Muscle of back (tissue), 11 donors: ENCODE measurements around the gene CORO7. TPM values are rescaled to one million over a fixed set of nuclear protein-coding genes. Genes with fewer than 3 reads are reported as not detected.

ENCODE experiments used
- DNase-seq, 3 donors: peaks; one replicate each; pipeline versions ENCODE4 v3.0.0 to v3.0.0-alpha.2; 2013
- polyA plus RNA-seq, 10 donors: library from polyadenylated mRNA; unstranded; fragments of 120-200 nt; gene quantifications; one replicate each; pipeline ENCODE4 v1.2.1, GENCODE V29; 2013; ENCODE audit not compliant: insufficient read length in 10 of 10

CORO7 gene
- polyA plus RNA-seq, 10 donors = 16.0 to 30.4 (median 22.4) TPM

- peak in 1 of 3 donors; percentile 83 for DNase-seq
Observed at GRCh38 chr16:4323845-4324488, 92.4 kb downstream of the CORO7 start.

DNA sequence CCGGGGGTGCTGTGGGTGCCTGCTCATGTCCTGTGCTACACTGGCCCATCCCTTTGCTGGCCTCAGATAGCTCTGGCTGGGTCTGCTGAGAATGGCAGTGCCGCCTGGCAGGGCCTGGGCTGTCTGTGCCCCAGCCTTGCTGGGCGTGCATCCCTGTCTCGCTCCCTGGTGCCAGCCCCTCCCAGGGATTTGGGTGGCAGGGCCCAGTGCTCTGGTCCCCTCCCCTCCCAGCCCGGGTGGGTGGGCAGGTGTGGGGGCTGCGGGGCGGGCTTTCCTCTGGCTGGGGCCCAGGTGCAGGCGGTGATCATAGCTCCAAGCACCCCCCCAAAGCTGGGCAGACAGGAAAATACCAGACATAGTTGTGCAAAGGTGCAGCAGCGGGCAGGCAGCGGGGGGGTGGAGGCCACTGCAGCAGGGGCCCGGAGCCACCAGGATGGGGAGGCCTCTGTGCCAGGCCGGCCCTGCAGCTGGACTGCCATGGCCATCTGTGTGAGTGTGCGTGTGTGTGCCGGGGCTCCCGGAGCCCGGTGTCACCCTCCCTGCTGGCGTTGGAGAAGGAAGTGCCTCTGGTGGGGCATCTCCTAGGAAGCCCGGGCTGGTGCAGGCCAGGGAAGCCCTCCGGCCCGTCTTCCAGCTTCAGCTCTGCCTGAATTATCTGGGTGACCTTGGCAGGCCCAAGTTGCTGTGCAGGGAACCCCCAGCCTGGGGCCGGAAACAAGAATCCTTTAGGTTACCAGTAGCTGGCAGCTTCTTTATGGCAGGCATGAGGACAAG, 93.1 kb downstream of the CORO7 start:
- DNase-seq = peak in 1 of 3 donors; percentile 43

DNA sequence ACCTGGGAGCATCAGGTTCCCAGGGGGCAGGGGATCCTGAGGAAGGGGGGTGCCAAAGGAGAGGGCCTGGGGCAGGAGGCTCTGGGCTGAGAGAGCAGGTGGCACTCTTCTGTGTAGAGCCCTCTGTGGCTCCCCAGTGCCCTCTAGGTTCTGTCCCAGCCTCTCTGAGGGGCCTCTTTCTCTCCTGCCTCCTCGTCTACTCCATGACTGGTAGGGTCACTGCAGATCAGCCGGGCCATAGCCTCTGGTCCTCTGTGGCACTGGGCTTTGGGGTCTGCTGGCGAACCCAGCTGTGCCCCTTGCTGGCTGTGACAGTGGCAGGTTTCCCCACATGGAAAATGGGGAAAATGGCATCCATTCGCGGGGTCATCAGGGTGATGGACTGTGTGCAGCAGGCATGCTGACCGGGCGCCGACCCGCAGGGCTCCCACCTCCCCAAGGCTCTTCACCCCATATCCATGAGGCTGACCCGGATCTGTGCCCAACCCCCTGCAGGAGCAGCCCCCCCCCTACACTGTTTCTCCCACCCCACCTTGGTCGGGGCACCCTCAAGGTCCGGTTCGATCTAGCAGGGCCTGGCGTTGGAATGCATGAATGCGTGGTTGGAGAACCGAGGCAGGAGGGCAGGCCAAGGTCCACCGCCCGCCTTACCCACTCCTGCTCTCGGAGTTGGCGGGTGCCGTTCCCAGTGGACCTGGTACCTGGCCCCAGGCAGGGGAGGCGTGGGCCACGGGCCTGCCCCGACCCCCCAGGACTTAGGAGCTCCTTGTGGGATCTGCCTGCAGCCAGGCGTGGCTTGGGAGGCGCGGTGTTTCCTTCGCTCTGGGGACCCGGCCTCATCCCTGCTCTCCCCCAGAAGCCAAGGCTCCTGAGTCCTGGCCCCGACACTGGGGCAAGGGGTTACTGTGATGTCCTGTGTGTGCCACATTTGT, 94.0 kb downstream of the CORO7 start:
- no peak for DNase-seq

GRCh38 chr16:4321286-4322120, 94.9 kb downstream of the CORO7 start:
- DNase-seq = no peak

DNA sequence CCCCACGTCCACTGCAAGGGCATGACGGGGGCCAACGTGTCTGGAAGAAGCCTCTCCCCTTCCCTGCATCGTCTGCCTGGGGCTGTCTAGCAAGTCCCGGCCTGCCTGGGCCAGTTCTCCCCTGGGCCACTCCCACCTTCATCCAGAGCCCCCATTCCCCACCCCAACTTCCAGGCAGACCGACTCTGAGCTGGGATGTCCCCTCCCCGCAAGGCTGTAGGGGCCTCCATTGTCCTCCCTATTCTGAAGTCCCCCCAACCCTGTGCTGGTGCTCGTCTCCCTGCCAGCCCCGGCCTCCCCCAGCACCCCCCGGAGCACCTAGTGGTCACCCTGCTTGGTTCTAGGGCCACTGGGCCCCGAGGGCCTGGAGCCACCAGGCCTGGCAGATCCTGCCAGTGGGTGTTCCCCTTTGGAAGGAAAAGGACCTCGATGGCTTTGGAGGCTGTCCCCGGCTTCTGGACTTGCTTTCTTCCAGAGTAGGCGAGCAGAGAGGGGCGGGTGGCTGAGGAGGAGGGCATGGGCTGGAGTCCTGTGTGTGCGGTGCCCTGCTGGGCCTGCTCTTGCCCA, 95.7 kb downstream of the CORO7 start:
- no peak for DNase-seq

DNA sequence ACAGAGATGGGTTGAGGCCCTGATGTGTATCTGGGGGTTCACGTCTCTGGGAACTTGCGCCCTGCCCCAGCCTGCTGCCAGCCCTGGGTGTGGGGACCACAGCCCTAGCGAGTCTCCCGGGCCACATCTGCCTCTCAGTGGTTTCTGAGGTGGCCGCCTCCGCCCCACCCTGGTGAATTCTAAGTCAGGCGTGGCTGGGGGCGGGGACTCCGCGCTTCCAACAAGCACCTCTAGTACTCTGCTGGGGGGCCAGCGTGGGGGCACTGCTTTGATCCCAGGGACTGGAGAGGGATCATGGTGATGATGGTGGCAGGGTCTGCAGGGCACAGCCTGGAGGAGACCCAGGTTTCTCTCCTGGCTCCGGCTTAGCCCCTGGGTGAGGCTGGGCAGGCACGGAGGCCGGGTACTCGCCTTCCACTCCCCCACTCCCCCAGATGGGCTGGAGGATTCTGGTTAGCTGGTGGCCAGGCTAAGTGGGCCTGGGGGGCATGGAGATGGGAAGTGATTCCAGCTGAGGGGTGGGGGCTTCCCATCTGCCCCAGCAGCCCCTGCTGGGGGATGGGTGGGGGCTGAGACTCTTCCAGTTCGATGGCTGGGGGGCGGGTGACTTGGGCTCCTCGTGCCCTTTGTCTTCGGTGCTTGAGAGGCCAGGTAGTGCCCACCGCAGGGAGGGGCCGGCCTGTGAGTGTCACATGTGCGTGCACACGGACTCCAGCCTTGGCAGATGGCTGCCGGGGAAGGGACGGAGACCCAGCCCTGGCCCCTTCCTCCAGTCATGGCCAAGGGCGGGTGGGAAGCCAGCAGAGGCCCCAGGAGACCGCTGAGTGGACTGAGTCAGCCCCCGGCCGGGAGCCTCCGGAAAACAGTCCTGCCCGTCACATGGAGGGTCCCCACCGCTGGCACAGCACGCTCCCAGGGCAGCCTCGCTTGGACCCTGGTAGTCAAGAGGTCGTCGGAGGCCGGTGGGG, 96.7 kb downstream of the CORO7 start:
- peak in 1 of 3 donors; percentile 66 for DNase-seq

- DNase-seq = no peak
Observed at GRCh38 chr16:4318967-4319366, 97.4 kb downstream of the CORO7 start.

DNA sequence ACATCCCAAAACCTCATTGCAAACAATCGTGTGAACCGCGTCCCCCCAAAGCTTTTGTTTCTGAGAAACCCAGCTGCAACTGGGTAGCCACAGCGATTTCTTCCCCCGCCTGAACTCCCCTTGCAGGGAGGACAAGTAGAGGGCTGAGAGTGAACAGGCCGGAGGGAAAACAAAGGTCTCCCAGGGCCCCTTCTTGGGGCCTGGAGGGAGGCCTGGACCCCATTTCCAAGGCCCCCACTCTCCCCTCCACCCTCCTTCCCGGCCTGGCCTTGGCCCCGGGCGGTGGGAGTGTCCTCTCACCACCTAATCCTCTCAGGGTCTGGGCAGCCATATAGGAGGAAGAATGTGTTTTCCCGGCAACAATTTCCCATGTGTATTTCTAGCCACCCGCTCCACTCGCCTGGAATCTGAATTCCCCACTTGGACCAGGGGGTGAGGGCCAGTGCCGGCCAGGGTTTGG, 97.9 kb downstream of the CORO7 start:
- DNase-seq = no peak

DNA sequence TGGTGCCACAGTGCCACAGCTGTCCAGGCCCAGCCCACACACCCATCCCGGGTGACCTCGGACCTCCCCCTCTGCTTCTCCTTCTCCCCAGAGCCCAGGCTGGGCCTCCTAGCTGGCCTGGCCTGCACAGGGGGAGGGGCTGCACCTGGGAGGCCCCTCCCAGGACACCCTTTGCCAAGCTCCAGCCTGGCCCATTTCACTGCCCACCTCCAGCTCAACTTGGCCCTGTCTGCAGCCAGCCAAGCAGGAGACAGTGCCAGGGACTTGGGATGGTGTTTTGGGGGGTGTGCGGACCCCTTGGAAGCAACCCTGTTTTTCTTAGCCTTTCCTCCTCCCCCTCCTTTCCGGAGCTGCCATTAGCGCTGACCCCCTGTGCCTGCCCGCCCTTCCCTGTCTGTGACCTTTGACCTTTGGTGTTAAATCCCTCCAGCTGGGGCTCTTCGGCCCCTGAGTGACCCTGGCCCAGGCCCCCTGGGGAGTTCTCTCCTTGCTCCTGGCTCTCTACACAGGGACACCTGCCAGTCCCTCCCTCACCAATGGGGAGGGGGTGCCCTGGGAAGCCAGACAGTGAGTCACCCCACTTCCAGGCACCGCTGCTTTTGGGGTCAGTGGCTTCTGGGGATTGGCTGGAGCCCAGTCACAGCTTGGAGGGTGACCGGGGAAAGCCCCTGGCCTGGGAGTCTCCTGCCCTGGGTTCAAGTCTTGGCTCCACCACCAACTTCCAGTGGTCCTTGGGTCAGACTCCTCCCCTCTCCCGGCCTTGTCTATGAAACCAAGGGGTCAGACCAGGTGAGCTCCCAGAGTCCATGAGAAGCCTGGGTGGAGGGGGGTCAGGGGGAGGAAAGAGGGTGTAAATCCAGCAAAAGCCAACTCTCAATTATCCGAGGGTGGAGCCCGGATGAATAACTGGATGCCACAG, 98.6 kb downstream of the CORO7 start:
- no peak for DNase-seq

GRCh38 chr16:4316864-4317531, 99.4 kb downstream of the CORO7 start:
- DNase-seq = peak in 1 of 3 donors; percentile 72

GRCh38 chr16:4316108-4316863, 100.1 kb downstream of the CORO7 start:
- DNase-seq = peak in 1 of 3 donors; percentile 68

GRCh38 chr16:4315186-4316107, 100.9 kb downstream of the CORO7 start, which contains the start of gene GLIS2:
GLIS2 (plus strand) TSS chr16:4316067; CDS start chr16:4332281, 16,214 bp downstream.
- peak; percentile 82 to 93 (median 87) for DNase-seq

DNA sequence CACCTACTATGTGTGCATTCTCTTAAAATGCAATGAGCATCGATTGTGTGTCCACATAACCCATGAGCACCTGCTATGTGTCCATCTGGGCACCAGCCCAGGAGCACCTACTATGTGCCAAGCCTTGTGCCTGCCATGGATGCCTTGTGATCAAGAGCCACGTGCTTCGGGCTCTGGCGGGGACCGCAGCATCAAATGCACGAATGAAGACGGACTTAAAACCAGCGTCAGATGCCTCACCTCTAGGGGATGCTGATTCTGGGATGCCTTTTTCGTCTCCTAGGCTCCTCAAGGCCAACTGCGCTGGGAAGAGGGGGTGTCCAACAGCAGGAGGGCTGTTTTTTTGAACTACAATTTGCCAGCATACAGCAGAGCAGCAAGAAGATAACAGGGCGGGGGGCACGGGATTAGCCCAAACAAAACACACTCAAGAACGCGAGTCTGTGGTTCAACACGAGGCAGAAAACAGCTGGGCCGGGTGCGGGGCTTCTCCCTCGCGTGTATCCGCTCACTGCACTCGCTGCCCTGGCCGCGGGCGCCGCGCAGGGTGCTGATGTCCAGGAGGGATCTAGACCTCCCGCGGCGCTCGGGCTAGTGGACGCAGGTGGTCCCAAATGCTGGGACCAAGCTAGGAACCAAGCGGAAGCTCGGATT, 101.7 kb downstream of the CORO7 start:
- peak in 1 of 3 donors; percentile 86 for DNase-seq

DNA sequence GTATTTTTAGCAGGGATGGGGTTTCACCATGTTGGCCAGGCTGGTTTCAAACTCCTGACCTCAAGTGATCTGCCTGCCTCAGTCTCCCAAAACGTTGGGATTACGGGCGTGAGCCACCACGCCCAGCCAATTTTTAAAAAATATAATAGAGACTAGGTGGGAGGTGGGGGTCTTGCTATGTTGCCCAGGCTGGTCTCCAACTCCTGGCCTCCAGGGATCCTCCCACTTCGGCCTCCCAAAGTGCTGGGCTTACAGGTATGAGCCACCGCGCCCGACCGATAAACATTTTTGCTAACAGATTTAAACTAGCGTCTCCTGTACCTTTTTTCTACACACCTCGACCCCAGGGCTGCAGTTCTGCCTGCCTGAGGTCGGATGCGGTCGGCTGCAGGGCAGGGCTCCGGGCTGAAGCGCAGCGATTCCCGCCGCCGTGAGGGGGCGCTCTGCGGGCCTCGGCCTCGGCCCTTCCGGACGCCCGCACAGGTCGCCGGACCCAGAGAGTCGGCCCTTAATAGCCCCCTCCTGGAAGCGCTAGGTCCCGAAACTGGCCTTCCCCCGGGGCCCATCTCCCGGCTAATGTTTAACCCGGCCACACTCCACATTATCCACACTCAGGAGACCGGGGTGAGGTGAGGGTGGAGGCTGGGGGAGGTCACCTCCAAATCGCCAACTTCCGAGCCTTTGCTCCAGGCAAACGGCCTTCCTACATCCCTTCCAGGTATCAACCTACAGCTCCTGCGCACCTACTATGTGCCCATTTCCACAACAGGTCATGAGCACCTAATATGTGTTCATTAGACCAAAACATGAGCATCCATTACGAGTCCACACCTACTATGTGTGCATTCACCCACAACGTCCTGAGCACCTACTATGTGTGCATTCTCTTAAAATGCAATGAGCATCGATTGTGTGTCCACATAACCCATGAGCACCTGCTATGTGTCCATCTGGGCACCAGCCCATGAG, 102.5 kb downstream of the CORO7 start:
- DNase-seq = peak in 1 of 3 donors; percentile 64
